DOHH2 (cell line): ENCODE results near the gene OBSCN.

ENCODE experiments used
- CTCF ChIP-seq: fragments of 200-600 bp; sonication (generic); IDR thresholded peaks from one replicate; pipeline ENCODE4 v1.5.1; 2014; ENCODE audit warnings: antibody characterized with exemption, mild to moderate bottlenecking, low read depth, low read length; ENCODE audit not compliant: poor library complexity, severe bottlenecking
- EZH2phosphoT487 ChIP-seq: fragments of 200-600 bp; sonication (generic); IDR thresholded peaks from 2 replicates; pipeline ENCODE4 v1.6.1; 2017; ENCODE audit warnings: borderline replicate concordance, mild to moderate bottlenecking, antibody characterized with exemption, low read length, moderate library complexity, mixed read lengths

GRCh38 chr1:228352677-228353481 lies 145.0 kb downstream of the OBSCN start:
- no peak for TF ChIP-seq CTCF
- no peak for TF ChIP-seq EZH2phosphoT487
